Activated CD8-positive, alpha-beta memory T cell treated with anti-CD3 and anti-CD28 coated beads, Interleukin-2, amount 50 U/mL, for 1 hour (primary cell): ENCODE results near the gene EGLN1.
"Not testable (repeated sequence)": the region's sequence is repeated elsewhere in the genome, so short reads cannot be mapped to it uniquely, and the experiment has no call there.

ENCODE experiments used
- DNase-seq: peaks from one replicate; pipeline ENCODE4 v3.0.0-alpha.2; 2020; ENCODE audit errors: extremely low read depth

Gene EGLN1

DNA sequence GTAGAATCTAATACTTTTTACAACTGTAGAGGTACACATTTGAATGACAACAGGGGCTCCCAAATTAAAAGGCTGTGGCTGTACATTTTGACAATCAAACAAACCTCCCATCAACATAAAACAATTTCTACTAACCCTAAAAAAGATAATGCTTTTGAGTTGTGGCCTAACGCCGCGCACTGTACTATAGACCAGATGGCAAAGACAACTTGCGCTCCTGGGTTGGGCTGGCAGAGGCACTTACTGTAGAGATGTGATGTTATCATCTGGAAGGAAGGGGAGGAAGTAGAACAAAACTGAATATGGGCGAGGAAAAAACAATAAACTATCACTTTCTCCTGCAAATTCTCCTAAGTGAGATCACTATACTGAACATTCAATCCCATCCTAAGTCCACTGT is 57.9 kb downstream of the EGLN1 start:
- no peak for DNase-seq

DNA sequence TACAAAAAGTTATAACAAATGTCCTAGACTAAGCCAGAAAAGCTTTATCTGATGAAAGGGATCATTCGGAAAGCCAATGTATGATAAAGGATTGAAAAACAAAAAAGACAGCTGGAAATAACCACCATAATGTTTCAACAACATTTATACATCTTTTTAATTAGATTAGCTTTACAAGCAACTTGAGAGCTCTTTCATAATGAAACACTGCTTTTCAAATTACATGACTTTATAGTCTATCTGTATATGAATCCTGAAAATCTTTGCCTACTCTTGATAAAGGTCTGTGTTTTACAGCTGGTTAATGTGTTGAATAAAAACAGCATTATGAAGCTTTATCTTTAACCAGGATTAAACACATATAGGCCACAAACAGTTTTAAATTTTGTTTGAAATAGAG is 58.5 kb downstream of the EGLN1 start:
- no peak for DNase-seq

- DNase-seq = no peak
These were observed 59.8 kb downstream of the EGLN1 start for GRCh38 chr1:231362325-231362724.

DNA sequence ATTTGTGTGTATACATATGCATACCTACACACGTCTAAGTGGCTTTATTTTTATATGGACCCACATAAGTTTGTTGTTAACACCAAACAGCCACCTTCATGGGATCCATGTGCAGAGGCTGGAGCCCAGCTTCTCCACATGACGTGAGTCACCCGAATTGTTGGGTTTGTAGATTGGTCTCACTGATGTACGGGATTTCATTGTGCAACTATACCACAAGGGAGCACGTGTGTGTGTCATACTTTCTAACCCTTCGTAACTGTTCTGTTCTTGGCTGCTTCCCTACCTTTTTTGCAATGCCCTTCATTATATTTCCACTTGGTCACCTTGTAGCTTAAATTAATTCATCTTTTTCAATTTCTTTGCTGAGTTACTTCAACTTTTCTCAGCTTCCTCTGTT is 63.0 kb downstream of the EGLN1 start:
- DNase-seq = no peak

DNA sequence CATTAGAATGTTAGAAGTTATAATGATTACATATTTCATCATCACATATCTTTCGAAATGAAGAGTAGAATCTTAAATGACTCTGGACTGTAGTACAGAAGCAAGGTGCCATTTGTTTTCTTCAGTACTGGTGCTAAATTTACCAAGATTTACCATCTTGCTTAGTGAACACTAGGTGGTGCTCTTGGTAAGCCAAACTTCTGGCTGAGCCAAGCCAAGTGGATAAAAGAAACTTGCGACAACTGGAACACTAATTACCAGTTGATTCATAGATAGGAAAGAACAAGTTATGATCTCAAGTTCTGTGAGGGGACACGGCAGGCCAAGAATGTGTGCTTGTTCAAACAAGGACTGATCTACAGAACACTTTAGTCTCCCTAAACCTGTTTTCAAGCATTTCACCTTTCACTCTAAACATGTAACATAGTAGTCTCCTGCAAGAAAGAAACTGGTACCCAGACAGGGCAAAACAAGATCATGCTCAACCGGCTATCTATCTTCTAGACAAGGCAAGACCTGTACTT is 64.2 kb downstream of the EGLN1 start:
- no peak for DNase-seq

GRCh38 chr1:231357187-231357772 is 64.8 kb downstream of the EGLN1 start:
- no peak for DNase-seq

GRCh38 chr1:231355171-231355570 is 66.9 kb downstream of the EGLN1 start:
- DNase-seq = no peak

GRCh38 chr1:231354330-231355020 is 67.6 kb downstream of the EGLN1 start:
- DNase-seq = no peak

- DNase-seq = no peak
These were observed 69.0 kb downstream of the EGLN1 start for GRCh38 chr1:231353086-231353485.

DNA sequence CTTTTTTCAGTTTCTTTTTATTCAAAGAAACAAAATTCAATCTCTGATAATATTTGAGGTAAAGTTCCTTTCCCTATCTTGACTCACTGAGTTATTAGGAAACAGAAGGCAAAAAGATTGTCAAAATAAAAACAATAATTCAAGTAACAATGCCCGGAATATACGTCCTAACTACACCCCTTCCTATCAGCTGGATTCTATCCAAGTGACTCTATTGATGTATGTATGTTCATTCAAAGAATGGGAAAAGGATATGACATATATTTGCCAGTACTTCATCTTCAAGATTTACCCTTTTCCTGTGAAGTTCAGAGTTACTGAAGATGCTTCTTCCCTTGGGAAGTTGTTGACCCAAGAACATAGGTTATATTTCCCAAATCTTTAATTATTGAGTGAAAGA is 70.3 kb downstream of the EGLN1 start:
- no peak for DNase-seq

DNA sequence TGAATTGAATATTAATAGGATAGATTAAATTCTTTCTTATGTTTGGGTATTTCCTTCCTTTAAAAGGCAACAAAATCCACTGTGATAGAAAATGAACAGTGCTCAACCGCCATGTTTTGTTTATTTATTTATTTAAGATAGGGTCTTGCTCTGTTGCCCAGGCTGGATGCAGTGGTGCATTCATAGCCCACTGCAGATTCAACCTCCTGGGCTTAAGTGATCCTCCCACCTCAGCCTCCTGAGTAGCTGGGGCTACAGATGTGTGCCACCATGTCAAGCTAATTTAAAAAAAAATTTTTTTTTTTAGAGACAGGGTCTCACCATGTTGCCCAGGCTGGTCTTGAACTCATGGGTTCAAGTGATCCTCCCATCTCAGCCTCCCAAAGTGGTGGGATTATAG is 73.2 kb downstream of the EGLN1 start:
- DNase-seq = not testable (repeated sequence)

GRCh38 chr1:231348442-231348841 is 73.6 kb downstream of the EGLN1 start:
- no peak for DNase-seq

- DNase-seq = no peak
These were observed 74.1 kb downstream of the EGLN1 start for GRCh38 chr1:231347961-231348360.

DNA sequence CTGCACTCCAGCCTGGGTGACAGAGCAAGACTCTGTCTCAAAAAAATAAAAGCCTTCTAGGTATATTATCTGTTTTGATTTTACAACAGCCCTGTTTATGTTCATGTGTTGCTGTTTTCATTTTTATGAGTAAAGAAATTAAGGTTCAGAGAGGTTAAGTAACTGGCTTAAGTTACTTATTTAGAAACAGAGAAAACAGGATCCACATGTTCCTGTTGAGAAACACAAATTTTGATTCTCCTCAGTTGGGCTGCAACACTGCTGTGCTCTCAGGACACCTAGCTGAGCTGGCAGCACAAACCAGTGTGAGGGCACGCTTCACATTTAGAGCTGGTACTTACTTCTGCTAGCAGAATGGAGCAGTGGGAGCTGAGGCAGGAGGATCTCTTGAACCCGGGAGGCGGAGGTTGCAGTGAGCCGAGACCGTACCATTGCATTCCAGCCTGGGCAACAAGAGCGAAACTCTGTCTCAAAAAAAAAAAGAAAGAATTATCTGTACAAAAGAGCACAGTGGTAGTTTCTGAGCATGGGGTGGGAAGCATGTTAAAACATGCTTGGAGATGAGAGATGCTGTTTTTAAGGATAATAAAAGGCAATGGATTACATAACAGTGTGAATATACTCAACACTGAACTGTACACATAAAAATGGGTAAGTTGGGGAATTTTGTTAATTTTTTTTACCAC is 81.6 kb downstream of the EGLN1 start:
- DNase-seq = no peak

DNA sequence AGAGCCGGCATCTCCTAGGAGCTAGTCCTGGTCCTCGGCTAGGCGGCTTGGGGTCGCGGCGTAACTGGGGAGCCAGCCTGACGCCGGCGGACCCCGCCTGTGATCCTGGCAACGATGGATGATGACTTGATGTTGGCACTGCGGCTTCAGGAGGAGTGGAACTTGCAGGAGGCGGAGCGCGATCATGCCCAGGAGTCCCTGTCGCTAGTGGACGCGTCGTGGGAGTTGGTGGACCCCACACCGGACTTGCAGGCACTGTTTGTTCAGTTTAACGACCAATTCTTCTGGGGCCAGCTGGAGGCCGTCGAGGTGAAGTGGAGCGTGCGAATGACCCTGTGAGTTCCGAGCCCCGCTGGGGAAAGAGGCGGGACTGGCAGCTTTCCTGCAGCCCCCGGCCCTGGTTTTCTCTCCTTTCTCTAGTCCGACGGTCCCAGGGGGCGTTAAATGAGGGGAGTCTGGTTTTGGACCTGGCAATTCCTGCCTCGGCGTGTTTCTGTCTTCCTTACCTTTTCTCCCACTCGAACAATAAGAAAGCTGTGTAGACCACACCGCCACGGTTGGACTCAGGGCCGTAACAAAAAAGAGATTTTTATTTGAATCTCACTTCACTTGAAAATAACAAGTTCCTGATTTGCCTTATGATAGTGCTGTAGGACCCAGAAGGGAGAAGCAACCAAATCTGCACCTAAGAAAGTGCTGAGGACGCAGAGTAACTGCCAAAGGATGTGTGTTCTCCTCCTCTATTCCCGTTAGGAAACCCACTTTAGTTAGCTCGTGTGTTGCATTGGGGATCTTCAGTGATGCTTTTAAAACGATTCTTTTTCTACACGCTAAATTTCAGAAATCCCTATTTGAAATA is 83.6 kb downstream of the EGLN1 start, which contains the start of gene SPRTN:
Gene SPRTN (plus strand): TSS at position 24 of the 859 bp plus-strand sequence. CDS start 91 bp downstream, at position 115.
- DNase-seq = no peak

DNA sequence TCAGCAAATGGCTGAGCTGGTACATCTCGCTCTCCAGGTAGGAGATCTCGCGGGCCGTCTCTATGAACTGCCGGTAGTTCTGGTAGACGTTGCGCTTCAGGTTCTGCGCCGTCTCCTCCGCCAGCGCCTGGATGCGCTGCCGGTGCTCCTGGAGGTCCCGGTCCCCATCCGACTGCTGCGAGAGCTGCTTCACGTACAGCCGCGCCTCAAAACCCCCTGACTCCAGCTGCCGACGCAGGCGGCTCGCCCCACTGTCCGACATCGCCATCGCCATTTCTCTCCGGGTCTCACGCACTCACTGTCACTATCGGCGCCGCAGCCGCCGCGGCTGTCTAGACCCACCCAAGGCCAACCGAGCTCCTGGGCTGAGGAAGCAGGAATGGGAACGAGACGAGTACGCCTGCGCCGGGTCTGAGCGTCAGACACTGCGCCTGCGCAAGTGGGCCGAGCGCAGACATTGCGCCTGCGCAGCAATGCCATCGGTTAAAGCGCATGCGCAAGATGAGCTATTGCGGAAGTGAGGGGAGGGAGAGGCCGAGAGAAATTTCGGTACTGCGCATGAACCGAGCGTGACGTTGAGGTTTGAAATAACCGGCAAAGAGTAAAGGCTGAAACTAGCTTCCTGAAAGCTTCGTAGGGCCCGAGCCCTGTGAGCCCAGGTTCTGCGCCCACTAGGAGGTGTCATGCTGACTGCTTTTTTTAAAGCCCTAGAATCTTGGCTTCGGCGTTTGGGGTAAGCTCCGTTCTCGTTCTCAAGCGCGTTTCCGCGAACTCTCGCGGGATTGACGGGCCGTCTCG is 84.4 kb downstream of the EGLN1 start, which contains the start of gene EXOC8:
Gene EXOC8 (minus strand): TSS at position 381 of the 798 bp plus-strand sequence. CDS start 107 bp downstream, at position 274.
- DNase-seq = peak; percentile 90

DNA sequence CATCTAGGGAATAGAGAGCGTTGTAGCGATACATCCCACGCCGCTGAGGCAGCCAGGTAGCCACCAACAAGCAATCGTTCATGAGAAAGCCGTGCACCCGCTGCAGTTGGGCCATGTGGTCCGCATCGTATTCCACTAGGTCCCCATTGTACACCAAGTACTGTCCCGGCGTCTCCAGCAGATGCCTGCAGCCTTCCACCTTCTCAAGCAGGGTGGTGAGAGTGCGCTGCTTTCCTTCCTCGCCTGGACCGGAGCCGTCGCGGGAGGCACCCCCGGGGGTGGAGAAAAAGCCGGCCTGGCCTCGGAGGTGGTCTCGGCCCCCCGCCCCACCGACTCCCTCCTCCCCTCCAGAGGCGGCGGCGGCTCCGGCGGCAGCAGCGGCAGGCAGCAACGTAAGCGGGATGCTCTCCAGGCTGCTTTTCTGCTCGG is 85.0 kb downstream of the EGLN1 start:
- DNase-seq = no peak

DNA sequence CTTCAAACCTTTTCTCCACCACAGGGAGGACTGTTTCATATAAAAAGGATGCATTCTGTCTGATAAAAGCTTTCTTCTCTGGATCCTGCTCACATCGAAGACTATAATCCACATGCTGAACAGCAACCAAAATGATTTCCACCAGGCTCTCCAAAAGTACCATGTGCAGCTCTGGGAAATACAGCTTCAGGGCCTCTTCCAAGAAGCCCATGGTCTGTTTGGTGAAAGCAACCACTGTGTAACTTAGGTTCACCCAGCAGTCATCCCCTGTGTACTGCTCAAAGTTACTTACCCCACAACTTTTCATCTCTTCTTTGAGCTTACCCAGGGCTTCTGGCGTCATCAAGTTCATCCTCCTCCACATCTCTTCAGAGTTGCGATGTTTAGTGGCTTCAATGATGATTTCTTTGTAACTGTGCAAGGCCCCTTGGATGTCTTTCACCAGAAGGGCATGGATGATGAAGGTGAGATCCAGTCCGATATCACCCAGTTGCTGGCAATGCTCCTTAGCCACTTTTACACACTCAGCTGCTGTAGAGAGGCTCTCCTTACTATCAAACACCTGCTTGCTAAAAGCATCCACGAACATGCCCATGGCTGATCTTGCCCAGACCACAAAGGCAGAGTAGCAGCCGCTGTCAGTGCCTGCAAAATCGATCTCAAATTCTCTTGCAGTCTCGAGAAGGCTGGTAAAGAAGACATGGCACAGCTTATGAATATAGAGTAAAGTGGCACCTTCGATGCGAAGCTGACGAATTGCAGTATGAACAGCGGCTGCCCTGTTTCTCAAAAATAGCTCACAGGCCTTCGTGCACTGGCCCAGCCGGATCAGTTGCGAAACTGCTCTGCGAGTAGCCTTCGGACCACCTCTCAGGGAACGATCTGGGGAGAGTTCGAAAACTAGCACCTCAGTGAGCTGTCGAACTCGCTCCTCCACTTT is 86.2 kb downstream of the EGLN1 start:
- DNase-seq = no peak

GRCh38 chr1:231334952-231335351 is 87.1 kb downstream of the EGLN1 start:
- no peak for DNase-seq
